GM23338 (cell line): Measurements from ENCODE around the gene DYSF. TPM values are rescaled to one million over a fixed set of nuclear protein-coding genes. Genes with fewer than 3 reads are reported as not detected.

Experiments
- ATAC-seq: fragments of 200-7000 bp; cut with Tn5 transposase; 3 replicates; pipeline ENCODE4 v1.9.1; 2020
- DNase-seq: peaks from one replicate; pipeline ENCODE4 v3.0.0-alpha.2; 2015; ENCODE audit warnings: low spot score
- H2AFZ ChIP-seq: fragments of 200-600 bp; sonication (generic); 2 replicates; pipeline ENCODE4 v1.8.0; 2016; ENCODE audit warnings: antibody characterized with exemption, mild to moderate bottlenecking, moderate library complexity
- H3F3A ChIP-seq: fragments of 200-600 bp; sonication (generic); replicated peaks from 2 replicates; pipeline ENCODE4 v1.8.0; 2017; ENCODE audit warnings: antibody characterized with exemption, mixed run types, low read depth
- H3K27ac ChIP-seq: fragments of 200-600 bp; sonication (generic); 2 replicates; pipeline ENCODE4 v1.6.1; 2016; ENCODE audit warnings: low read depth
- H3K27me3 ChIP-seq: fragments of 200-600 bp; sonication (generic); 2 replicates; pipeline ENCODE4 v1.8.0; 2016; ENCODE audit warnings: mild to moderate bottlenecking, mixed run types, moderate library complexity; ENCODE audit not compliant: insufficient read depth
- H3K36me3 ChIP-seq: fragments of 200-600 bp; sonication (generic); 2 replicates; pipeline ENCODE4 v1.8.0; 2016; ENCODE audit warnings: mild to moderate bottlenecking; ENCODE audit not compliant: insufficient read depth
- H3K4me1 ChIP-seq: fragments of 200-600 bp; sonication (generic); 2 replicates; pipeline ENCODE4 v1.8.0; 2016; ENCODE audit warnings: mild to moderate bottlenecking, moderate library complexity; ENCODE audit not compliant: insufficient read depth
- H3K4me2 ChIP-seq: fragments of 200-600 bp; sonication (generic); 2 replicates; pipeline ENCODE4 v1.7.1; 2017; ENCODE audit warnings: mixed run types
- H3K4me3 ChIP-seq: fragments of 200-600 bp; sonication (generic); 2 replicates; pipeline ENCODE4 v1.6.1; 2016; ENCODE audit warnings: mixed run types
- H3K79me2 ChIP-seq: fragments of 200-600 bp; sonication (generic); replicated peaks from 2 replicates; pipeline ENCODE4 v1.8.0; 2017; ENCODE audit warnings: mild to moderate bottlenecking; ENCODE audit not compliant: insufficient read depth
- H3K9me2 ChIP-seq: fragments of 200-600 bp; sonication (generic); 2 replicates; pipeline ENCODE4 v1.8.0; 2017; ENCODE audit not compliant: insufficient read depth
- H4K20me1 ChIP-seq: fragments of 200-600 bp; sonication (generic); replicated peaks from 2 replicates; pipeline ENCODE4 v1.8.0; 2017; ENCODE audit warnings: mild to moderate bottlenecking; ENCODE audit not compliant: insufficient read depth
- H3K27ac Mint-ChIP-seq: 2 replicates; pipeline ENCODE4 v1.8.0; 2020; ENCODE audit warnings: inconsistent platforms, mild to moderate bottlenecking, moderate library complexity, mixed read lengths
- H3K27me3 Mint-ChIP-seq: 3 replicates; pipeline ENCODE4 v1.8.0; 2022; ENCODE audit warnings: low read depth, mild to moderate bottlenecking, moderate library complexity, mixed read lengths, inconsistent platforms; ENCODE audit not compliant: insufficient read depth, poor library complexity
- H3K36me3 Mint-ChIP-seq: 3 replicates; pipeline ENCODE4 v1.8.0; 2021; ENCODE audit warnings: low read depth, mild to moderate bottlenecking, inconsistent platforms, moderate library complexity, mixed read lengths
- H3K4me1 Mint-ChIP-seq: 3 replicates; pipeline ENCODE4 v1.8.0; 2020; ENCODE audit warnings: mild to moderate bottlenecking, inconsistent platforms, mixed read lengths
- H3K4me3 Mint-ChIP-seq: 3 replicates; pipeline ENCODE4 v1.8.0; 2021; ENCODE audit warnings: moderate library complexity, mild to moderate bottlenecking, inconsistent platforms, mixed read lengths
- H3K9me3 Mint-ChIP-seq: 3 replicates; pipeline ENCODE4 v1.8.0; 2020; ENCODE audit warnings: moderate library complexity, mild to moderate bottlenecking, inconsistent platforms, mixed read lengths
- CTCF ChIP-seq, 2 experiments: fragments of 200-600 bp in 1 of 2; sonication (generic) in 1 of 2; conservative IDR thresholded peaks; 2 replicates each; pipeline versions ENCODE4 v1.5.1 to v1.6.1; 2016 to 2017; ENCODE audit warnings: antibody characterized with exemption in 2 of 2, low read depth in 2 of 2, mild to moderate bottlenecking in 2 of 2, moderate library complexity in 1 of 2
- ETS1 ChIP-seq: IDR thresholded peaks from 2 replicates; pipeline ENCODE4 v1.6.1; 2016; ENCODE audit warnings: antibody characterized with exemption
- EZH2 ChIP-seq: fragments of 200-600 bp; sonication (generic); IDR thresholded peaks from one replicate; pipeline ENCODE4 v1.8.0; 2017; ENCODE audit warnings: antibody characterized with exemption, mild to moderate bottlenecking, low read depth; ENCODE audit not compliant: unreplicated experiment
- EZH2phosphoT487 ChIP-seq: fragments of 200-600 bp; sonication (generic); IDR thresholded peaks from one replicate; pipeline ENCODE4 v1.8.1; 2018; ENCODE audit warnings: antibody characterized with exemption; ENCODE audit not compliant: unreplicated experiment
- JUNB ChIP-seq: IDR thresholded peaks from one replicate; pipeline ENCODE4 v1.6.1; 2016; ENCODE audit warnings: antibody characterized with exemption; ENCODE audit not compliant: unreplicated experiment
- NANOG ChIP-seq: IDR thresholded peaks from 2 replicates; pipeline ENCODE4 v1.6.1; 2016; ENCODE audit warnings: antibody characterized with exemption, borderline replicate concordance
- POLR2AphosphoS5 ChIP-seq: IDR thresholded peaks from 2 replicates; pipeline ENCODE4 v1.6.1; 2016; ENCODE audit warnings: antibody characterized with exemption, low read depth
- REST ChIP-seq: IDR thresholded peaks from one replicate; pipeline ENCODE4 v1.6.1; 2018; ENCODE audit warnings: antibody characterized with exemption; ENCODE audit not compliant: unreplicated experiment
- STAT1 ChIP-seq: IDR thresholded peaks from one replicate; pipeline ENCODE4 v1.6.1; 2016; ENCODE audit warnings: antibody characterized with exemption; ENCODE audit not compliant: unreplicated experiment
- ZNF114 ChIP-seq: fragments of 250-450 bp; sonication (Bioruptor Pico); IDR thresholded peaks from 2 replicates; pipeline ENCODE4 v1.5.0; 2020; ENCODE audit warnings: mild to moderate bottlenecking, moderate library complexity
- ZNF331 ChIP-seq: fragments of 250-450 bp; sonication (Bioruptor Pico); IDR thresholded peaks from 2 replicates; pipeline ENCODE4 v1.5.0; 2020; ENCODE audit warnings: low read depth, mild to moderate bottlenecking, moderate library complexity
- polyA plus RNA-seq: library from polyadenylated mRNA; unstranded; fragments of >200 nt; fragmentation: Nextera tagmentation; extraction: Ambion mirVana; gene quantifications from 2 replicates; pipeline ENCODE4 v1.2.1, GENCODE V29; 2016
- total RNA-seq: library from RNA; depleted of rRNA; stranded (reverse); fragments of >200 nt; shearing (Covaris generic); gene quantifications from 2 replicates; pipeline ENCODE4 v1.2.3, GENCODE V29; 2014

DYSF gene
- total and polyA plus RNA-seq, 2 experiments from 2014 or later = 7.3 to 21.3 TPM

DNA sequence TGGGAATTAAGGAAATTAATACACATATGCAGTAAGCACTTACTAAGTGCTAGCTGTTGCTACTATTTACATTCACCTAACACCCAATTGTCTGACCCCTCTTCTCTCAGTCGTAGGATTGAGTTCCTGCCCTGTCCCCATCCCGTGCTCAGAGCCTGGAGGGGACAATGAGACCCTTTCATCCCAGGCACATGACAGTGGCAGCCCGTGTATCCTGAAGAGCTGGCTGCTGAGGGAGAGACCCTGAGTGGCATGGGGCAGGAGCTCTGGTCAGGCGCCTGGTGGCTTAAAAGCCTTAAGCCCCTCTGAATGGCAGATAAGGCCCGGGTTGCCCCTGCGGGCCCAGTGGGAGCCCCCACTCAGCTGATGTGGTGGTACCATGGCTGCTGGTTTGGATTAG is 99.0 kb downstream of the DYSF start:
- Histone ChIP-seq H3K27ac (no peak overlapping the region), H3K9me2 (no peaks in the 10 kb centered on the region), H2AFZ (no peak overlapping the region), H4K20me1 (no peaks in the 10 kb centered on the region), H3K4me1 (no peaks in the 10 kb centered on the region), H3K4me3 (no peak overlapping the region), H3F3A (no peaks in the 10 kb centered on the region), H3K36me3 (no peaks in the 10 kb centered on the region), H3K27me3 (no peaks in the 10 kb centered on the region), H3K79me2 (no peaks in the 10 kb centered on the region), H3K4me2 (no peak overlapping the region)
- H3K27me3 Mint-ChIP-seq = peaks cover 10% of the 10 kb centered on the region
- DNase-seq (no peak), ATAC-seq (no peak)
- H3K36me3 Mint-ChIP-seq = peaks cover 20% of the 10 kb centered on the region
- H3K9me3 Mint-ChIP-seq = peaks cover 2% of the 10 kb centered on the region; the same call in 1 of the 3 replicates
- no peak overlapping the region for H3K27ac Mint-ChIP-seq
- no peak overlapping the region for H3K4me3 Mint-ChIP-seq
- TF ChIP-seq JUNB (no peak), POLR2AphosphoS5 (no peak), ETS1 (no peak), NANOG (no peak), REST (no peak), STAT1 (no peak), ZNF331 (CRISPR knock-in tag) (no peak), EZH2 (no peak), EZH2phosphoT487 (no peak), CTCF (conservative IDR thresholded peaks at IDR 0.05; ENCODE audit: low read depth in 2 of 2) (no peak), ZNF114 (CRISPR knock-in tag) (no peak)
- H3K4me1 Mint-ChIP-seq = no peaks in the 10 kb centered on the region
